Karpas-422 (cell line): ENCODE data around the gene MGAT5B. TPM values are rescaled to one million over a fixed set of nuclear protein-coding genes. Genes with fewer than 3 reads are reported as not detected.

Experiments used
- DNase-seq: peaks from one replicate; pipeline ENCODE4 v3.0.0-alpha.2; 2015
- H2AFZ ChIP-seq: fragments of 200-600 bp; sonication (generic); 2 replicates; pipeline ENCODE4 v1.6.1; 2014; ENCODE audit warnings: antibody characterized with exemption, low read length, mixed read lengths
- H3K27ac ChIP-seq: fragments of 200-600 bp; sonication (generic); 2 replicates; pipeline ENCODE4 v1.5.1; 2014; ENCODE audit warnings: mild to moderate bottlenecking, low read length, moderate library complexity
- H3K27me3 ChIP-seq: fragments of 200-600 bp; sonication (generic); 2 replicates; pipeline ENCODE4 v1.6.1; 2014; ENCODE audit warnings: low read length, mixed read lengths
- H3K36me3 ChIP-seq: fragments of 200-600 bp; sonication (generic); 2 replicates; pipeline ENCODE4 v1.6.1; 2014; ENCODE audit warnings: low read length, mixed read lengths; ENCODE audit not compliant: insufficient read depth
- H3K4me1 ChIP-seq: fragments of 200-600 bp; sonication (generic); 2 replicates; pipeline ENCODE4 v1.6.1; 2014; ENCODE audit warnings: mild to moderate bottlenecking, low read length, mixed read lengths
- H3K4me2 ChIP-seq: fragments of 200-600 bp; sonication (generic); 2 replicates; pipeline ENCODE4 v1.6.1; 2014; ENCODE audit warnings: low read length, low read depth, mild to moderate bottlenecking; ENCODE audit not compliant: poor library complexity, severe bottlenecking
- H3K4me3 ChIP-seq: fragments of 200-600 bp; sonication (generic); 2 replicates; pipeline ENCODE4 v1.5.1; 2014; ENCODE audit warnings: mild to moderate bottlenecking, antibody characterized with exemption, low read length, mixed read lengths
- H3K79me2 ChIP-seq: fragments of 200-600 bp; sonication (generic); 2 replicates; pipeline ENCODE4 v1.6.1; 2014; ENCODE audit warnings: mild to moderate bottlenecking, low read length, mixed read lengths
- H3K9ac ChIP-seq: fragments of 200-600 bp; sonication (generic); 2 replicates; pipeline ENCODE4 v1.6.0; 2014; ENCODE audit warnings: low read length
- H3K9me2 ChIP-seq: fragments of 200-600 bp; sonication (generic), shearing (Covaris generic); replicated peaks from 2 replicates; pipeline ENCODE4 v1.6.0; 2014; ENCODE audit warnings: mild to moderate bottlenecking, low read length, moderate library complexity; ENCODE audit not compliant: insufficient read depth
- H3K9me3 ChIP-seq: fragments of 300-700, 200-600 bp; sonication (generic); 2 replicates; pipeline ENCODE4 v1.6.1; 2014; ENCODE audit warnings: low read length, mixed read lengths
- H4K20me1 ChIP-seq: fragments of 200-600 bp; sonication (generic); 2 replicates; pipeline ENCODE4 v1.6.1; 2014; ENCODE audit warnings: mild to moderate bottlenecking, antibody characterized with exemption, low read length, low read depth; ENCODE audit not compliant: insufficient read depth
- total RNA-seq: library from RNA; depleted of rRNA; stranded (reverse); fragments of >200 nt; shearing (Covaris generic); gene quantifications from 2 replicates; pipeline ENCODE4 v1.2.3, GENCODE V29; 2014; ENCODE audit warnings: low replicate concordance; rRNA removed

Gene MGAT5B
- total RNA-seq: not detected in 2 replicates

DNA sequence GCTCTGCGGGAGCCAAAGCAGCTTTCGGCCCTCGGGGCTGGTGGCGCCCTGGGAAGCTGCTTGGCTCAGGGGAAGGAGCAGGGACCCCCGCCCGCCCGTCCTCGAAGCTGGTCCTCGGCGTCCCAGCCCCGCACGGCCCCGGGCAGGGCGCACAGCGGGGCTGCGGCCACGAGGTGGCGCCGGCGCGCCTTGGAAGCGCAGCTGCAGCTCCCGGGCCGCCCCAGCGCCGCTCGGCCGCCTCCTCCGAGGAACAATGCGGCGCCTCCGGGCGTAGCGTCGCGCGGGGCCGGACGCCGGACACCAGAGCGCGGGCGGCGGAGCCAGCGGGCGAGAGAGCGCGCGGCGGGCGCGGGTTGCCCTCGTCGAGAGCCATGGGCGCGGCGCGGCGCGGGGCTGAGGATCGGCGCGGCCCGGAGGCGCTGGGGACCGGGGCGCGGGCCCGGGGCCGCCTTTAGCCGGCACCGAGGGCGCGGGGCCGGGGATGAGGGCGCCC is at the start of gene MGAT5B:
TSS of gene MGAT5B (plus strand) at position 229 of the 493 bp plus-strand sequence. CDS start 626 bp downstream, outside the sequence.
- H3K4me2 ChIP-seq: no peak within 1 kb of the TSS
- no peaks in the 10 kb centered on the region for H3K27me3 ChIP-seq

DNA sequence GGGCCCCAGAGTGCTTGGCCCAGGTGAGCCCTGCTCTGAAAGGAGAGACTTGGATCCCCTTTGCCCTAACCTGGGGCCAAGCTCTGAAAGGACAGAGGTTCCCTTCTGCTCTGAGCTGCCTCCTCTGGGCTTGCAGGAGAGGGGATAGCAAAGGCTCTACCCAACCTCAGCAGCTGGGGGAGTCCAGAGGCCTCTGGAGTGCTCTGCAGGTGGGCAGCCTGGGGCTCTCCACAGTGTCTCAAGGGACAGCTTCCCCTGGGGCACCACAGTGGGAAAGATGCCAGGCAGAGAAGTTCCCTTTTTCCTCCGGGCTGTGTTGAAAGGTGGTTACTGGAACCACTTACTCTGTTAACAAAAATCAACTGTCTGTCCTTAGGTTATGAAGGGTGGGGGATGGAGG is 48.2 kb upstream of the MGAT5B start:
- peak; percentile 90 for DNase-seq
- Histone ChIP-seq H2AFZ (no peak overlapping the region), H3K9me2 (no peaks in the 10 kb centered on the region)

More for the DNA sequence above, at the start of gene MGAT5B:
- Histone ChIP-seq H3K79me2 (no peaks in the 10 kb centered on the region), H3K4me1 (peaks cover 17% of the 10 kb centered on the region), H3K9me3 (no peaks in the 10 kb centered on the region), H3K27ac (no peak within 1 kb of the TSS), H2AFZ (0 out of 2 replicates have a peak within 1 kb of the TSS, but pooled peaks have one; percentile 14), H3K36me3 (no peaks in the 10 kb centered on the region), H3K4me3 (no peak within 1 kb of the TSS), H4K20me1 (no peaks in the 10 kb centered on the region), H3K9me2 (no peaks in the 10 kb centered on the region), H3K9ac (no peak within 1 kb of the TSS)
- DNase-seq: peak; percentile 90

GRCh38 chr17:76820561-76820960 is 47.6 kb upstream of the MGAT5B start:
- Histone ChIP-seq H3K36me3 (no peaks in the 10 kb centered on the region), H3K27ac (peak overlapping the region; percentile 72; the same call in 1 of the 2 replicates), H3K4me3 (peak overlapping the region; percentile 47), H3K4me2 (peak overlapping the region; percentile 74), H3K79me2 (no peaks in the 10 kb centered on the region), H3K9me3 (no peaks in the 10 kb centered on the region), H3K4me1 (peaks cover 39% of the 10 kb centered on the region), H3K27me3 (no peaks in the 10 kb centered on the region), H2AFZ (no peak overlapping the region), H3K9me2 (no peaks in the 10 kb centered on the region), H3K9ac (peak overlapping the region; percentile 44; the same call in 1 of the 2 replicates), H4K20me1 (no peaks in the 10 kb centered on the region)
- peak; percentile 46 for DNase-seq

More for the DNA sequence above, 48.2 kb upstream of the MGAT5B start:
- no peaks in the 10 kb centered on the region for H3K27me3 ChIP-seq
- peak overlapping the region; percentile 44 for H3K9ac ChIP-seq
- no peaks in the 10 kb centered on the region for H3K9me3 ChIP-seq
- no peaks in the 10 kb centered on the region for H4K20me1 ChIP-seq
- H3K4me1 ChIP-seq: peaks cover 39% of the 10 kb centered on the region
- H3K4me3 ChIP-seq: peak overlapping the region; percentile 47
- peak overlapping the region; percentile 72 for H3K27ac ChIP-seq
- no peaks in the 10 kb centered on the region for H3K36me3 ChIP-seq
- peak overlapping the region; percentile 74 for H3K4me2 ChIP-seq
- H3K79me2 ChIP-seq: no peaks in the 10 kb centered on the region

DNA sequence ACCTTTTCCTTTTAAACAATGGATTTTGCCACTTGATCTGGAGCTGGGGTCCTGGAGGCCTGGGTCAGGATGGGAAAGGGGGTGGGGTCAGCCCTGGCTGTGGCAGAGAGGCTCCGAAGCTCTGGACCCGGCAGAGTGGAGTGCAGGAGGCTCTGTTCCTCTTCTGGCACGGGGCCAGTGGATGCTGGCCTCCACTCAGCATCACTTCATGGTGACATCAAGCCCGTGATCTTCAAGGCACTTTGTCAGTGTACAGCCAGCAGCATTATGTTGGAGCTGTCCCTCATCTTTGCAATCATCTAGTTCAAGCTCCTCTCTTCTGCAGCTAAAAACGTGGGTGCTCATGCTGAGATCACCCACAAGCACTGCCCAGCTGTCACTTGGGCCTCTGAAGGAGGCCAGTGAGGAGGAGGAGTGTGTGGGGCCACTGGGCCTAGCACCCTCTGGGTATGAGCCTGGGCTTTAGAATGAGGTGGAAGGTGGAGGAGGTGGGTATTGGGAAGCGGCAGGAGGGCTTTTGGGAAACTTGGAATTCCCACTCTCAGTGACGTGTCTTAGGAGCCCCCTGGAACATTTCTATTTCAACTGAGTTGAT is 45.9 kb upstream of the MGAT5B start:
- H3K4me1 ChIP-seq: peaks cover 33% of the 10 kb centered on the region
- H3K79me2 ChIP-seq: no peaks in the 10 kb centered on the region
- no peaks in the 10 kb centered on the region for H3K9me2 ChIP-seq
- H2AFZ ChIP-seq: no peak overlapping the region
- no peak overlapping the region for H3K27ac ChIP-seq
- no peak overlapping the region for H3K9ac ChIP-seq
- no peaks in the 10 kb centered on the region for H4K20me1 ChIP-seq
- H3K4me2 ChIP-seq: no peak overlapping the region
- H3K36me3 ChIP-seq: no peaks in the 10 kb centered on the region
- H3K4me3 ChIP-seq: no peak overlapping the region
- no peaks in the 10 kb centered on the region for H3K27me3 ChIP-seq
- peak; percentile 52 for DNase-seq
- H3K9me3 ChIP-seq: no peaks in the 10 kb centered on the region

GRCh38 chr17:76824093-76824492 is 44.1 kb upstream of the MGAT5B start:
- Histone ChIP-seq H3K9me2 (no peaks in the 10 kb centered on the region), H3K27ac (no peak overlapping the region), H3K9me3 (no peaks in the 10 kb centered on the region), H2AFZ (no peak overlapping the region), H3K9ac (no peak overlapping the region), H4K20me1 (no peaks in the 10 kb centered on the region), H3K4me2 (no peak overlapping the region), H3K4me3 (no peak overlapping the region), H3K36me3 (no peaks in the 10 kb centered on the region), H3K4me1 (peaks cover 22% of the 10 kb centered on the region), H3K27me3 (no peaks in the 10 kb centered on the region), H3K79me2 (no peaks in the 10 kb centered on the region)
- DNase-seq: no peak

GRCh38 chr17:76826330-76827068 is 41.7 kb upstream of the MGAT5B start:
- no peak for DNase-seq
- 0 out of 2 replicates have a peak, but pooled peaks cover 3% of the 10 kb centered on the region for H3K4me1 ChIP-seq
- no peaks in the 10 kb centered on the region for H4K20me1 ChIP-seq
- H3K79me2 ChIP-seq: no peaks in the 10 kb centered on the region
- no peaks in the 10 kb centered on the region for H3K9me3 ChIP-seq
- no peak overlapping the region for H2AFZ ChIP-seq
- no peak overlapping the region for H3K4me3 ChIP-seq
- H3K4me2 ChIP-seq: no peak overlapping the region
- H3K9ac ChIP-seq: no peak overlapping the region
- H3K9me2 ChIP-seq: no peaks in the 10 kb centered on the region
- H3K27ac ChIP-seq: no peak overlapping the region
- no peaks in the 10 kb centered on the region for H3K36me3 ChIP-seq
- H3K27me3 ChIP-seq: no peaks in the 10 kb centered on the region

GRCh38 chr17:76827736-76828135 is 40.5 kb upstream of the MGAT5B start:
- H3K4me1 ChIP-seq: 0 out of 2 replicates have a peak, but pooled peaks cover 3% of the 10 kb centered on the region
- no peak overlapping the region for H3K4me3 ChIP-seq
- DNase-seq: no peak
- H3K79me2 ChIP-seq: no peaks in the 10 kb centered on the region
- H3K27me3 ChIP-seq: no peaks in the 10 kb centered on the region
- no peaks in the 10 kb centered on the region for H3K9me3 ChIP-seq
- no peak overlapping the region for H3K4me2 ChIP-seq
- no peaks in the 10 kb centered on the region for H4K20me1 ChIP-seq
- no peak overlapping the region for H3K9ac ChIP-seq
- no peaks in the 10 kb centered on the region for H3K9me2 ChIP-seq
- H2AFZ ChIP-seq: no peak overlapping the region
- no peaks in the 10 kb centered on the region for H3K36me3 ChIP-seq
- H3K27ac ChIP-seq: no peak overlapping the region

DNA sequence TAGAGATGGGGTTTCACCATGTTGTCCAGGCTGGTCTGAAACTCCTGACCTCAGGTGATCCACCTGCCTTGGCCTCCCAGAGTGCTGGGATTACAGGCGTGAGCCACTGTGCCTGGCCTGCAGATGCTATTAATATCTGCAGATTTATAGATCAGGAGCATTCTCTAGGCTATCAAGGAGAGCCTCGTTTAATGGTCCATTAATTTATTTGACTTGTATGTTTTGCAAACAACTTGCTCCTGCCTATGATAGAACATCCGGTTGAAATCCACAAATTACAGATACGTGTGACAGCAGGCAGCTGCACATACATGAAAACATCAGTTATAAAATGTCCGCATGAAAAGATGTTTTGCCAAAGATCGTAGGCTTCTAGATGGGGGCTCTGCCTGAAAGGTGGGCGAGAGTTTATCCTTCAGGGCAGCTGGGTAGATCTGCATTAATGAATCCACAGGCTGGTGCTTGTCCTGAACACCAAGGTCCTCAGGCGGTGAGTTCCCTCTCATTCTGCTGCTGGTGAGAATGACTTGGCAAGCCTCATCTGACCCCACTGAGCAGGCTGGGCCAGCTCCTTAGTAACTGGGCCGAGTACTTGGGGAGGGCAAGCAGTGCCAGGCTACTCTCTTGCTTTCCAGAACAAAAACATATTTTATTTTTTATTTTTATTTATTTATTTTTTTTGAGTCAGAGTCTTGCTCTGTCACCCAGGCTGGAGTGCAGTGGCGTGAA is 37.1 kb upstream of the MGAT5B start:
- Histone ChIP-seq H3K4me2 (no peak overlapping the region), H3K27me3 (no peaks in the 10 kb centered on the region), H3K9me3 (no peaks in the 10 kb centered on the region), H3K79me2 (no peaks in the 10 kb centered on the region), H3K27ac (no peak overlapping the region), H3K9me2 (no peaks in the 10 kb centered on the region), H3K4me3 (no peak overlapping the region), H4K20me1 (no peaks in the 10 kb centered on the region), H3K9ac (no peak overlapping the region), H2AFZ (no peak overlapping the region), H3K4me1 (0 out of 2 replicates have a peak, but pooled peaks cover 3% of the 10 kb centered on the region), H3K36me3 (no peaks in the 10 kb centered on the region)
- DNase-seq: no peak
